Measurements from ENCODE around the gene BRD8. TPM values are rescaled to one million over a fixed set of nuclear protein-coding genes. Genes with fewer than 3 reads are reported as not detected.

Gene BRD8
- total and polyA plus RNA-seq, 2 donors (not counting 1 experiment from before 2014, with no cell fraction given): 22.9 to 98.9 TPM

GRCh38 chr5:138093036-138093435, 85.4 kb downstream of the BRD8 start:
- H3K27ac Mint-ChIP-seq: no peak overlapping the region
- no CpG with 5 or more reads among the region's 1 CpG for WGBS (ENCODE audit: insufficient coverage)

GRCh38 chr5:138092301-138092700, 86.1 kb downstream of the BRD8 start:
- Histone ChIP-seq H3K36me3 (replicated peaks in 1 of 2; ENCODE audit: control extremely low read depth in 1 of 2, control insufficient read depth in 1 of 2, extremely low read depth in 1 of 2, insufficient read depth in 2 of 2, low read length in 1 of 2) (no peaks in the 10 kb centered on the region), H2AFZ (ENCODE audit: insufficient read depth, low read depth, low read length, poor library complexity, severe bottlenecking) (no peak overlapping the region), H3K9me3 (ENCODE audit: control extremely low read depth in 1 of 3, control insufficient read depth in 2 of 3, insufficient read depth in 1 of 3, low read length in 2 of 3) (no peaks in the 10 kb centered on the region), H3K4me2 (replicated peaks; ENCODE audit: low read depth, low read length, poor library complexity, severe bottlenecking) (no peak overlapping the region), H3K27ac (ENCODE audit: low read length in 2 of 2) (no peak overlapping the region), H3K4me1 (ENCODE audit: control insufficient read depth in 2 of 2, insufficient read depth in 2 of 2, low read length in 2 of 2) (no peaks in the 10 kb centered on the region), H3K4me3 (ENCODE audit: control extremely low read depth in 1 of 5, extremely low read depth in 1 of 5, insufficient read depth in 1 of 5, low read depth in 2 of 5, low read length in 4 of 5) (no peak overlapping the region), H3K79me2 (ENCODE audit: control insufficient read depth, insufficient read depth, low read length) (no peaks in the 10 kb centered on the region), H3K27me3 (replicated peaks in 1 of 4; ENCODE audit: control extremely low read depth in 1 of 4, control insufficient read depth in 3 of 4, insufficient read depth in 4 of 4, low read length in 3 of 4) (no peaks in the 10 kb centered on the region), H3K9ac (ENCODE audit: low read length) (no peak overlapping the region), H4K20me1 (ENCODE audit: control insufficient read depth, insufficient read depth, low read length, poor library complexity, severe bottlenecking) (no peaks in the 10 kb centered on the region)
- WGBS (ENCODE audit: insufficient coverage): no CpG with 5 or more reads among the region's 1 CpG
- no peaks in the 10 kb centered on the region for H3K9me3 Mint-ChIP-seq (ENCODE audit: insufficient read depth)
- no peak overlapping the region for H3K4me3 Mint-ChIP-seq
- H3K27me3 Mint-ChIP-seq: peaks cover 8% of the 10 kb centered on the region
- no peak for ATAC-seq (ENCODE audit: low read depth)
- no peak for DNase-seq
- TF ChIP-seq CTCF (IDR thresholded peaks at IDR 0.05): no peak
- TF ChIP-seq EZH2 (IDR thresholded peaks at IDR 0.05; ENCODE audit: borderline replicate concordance, insufficient read depth, low read depth, low read length, poor library complexity, severe bottlenecking): no peak
- POLR2A ChIA-PET: no interaction called here
- intact Hi-C loops (cut with micrococcal nuclease): no loop called here
- H3K4me1 Mint-ChIP-seq: no peaks in the 10 kb centered on the region
- CTCF ChIA-PET: interaction anchor here (0.5 to 0.9 kb wide), 3 partner anchors 8 to 41 kb away, joined by 3 read pairs; no protein-coding TSS in a partner anchor
- H3K27ac Mint-ChIP-seq: no peak overlapping the region

More at GRCh38 chr5:138093036-138093435, 85.4 kb downstream of the BRD8 start:
- no peaks in the 10 kb centered on the region for H3K4me1 ChIP-seq (ENCODE audit: control insufficient read depth in 2 of 2, insufficient read depth in 2 of 2, low read length in 2 of 2)
- Mint-ChIP-seq H3K4me3 (no peak overlapping the region), H3K4me1 (no peaks in the 10 kb centered on the region), H3K9me3 (ENCODE audit: insufficient read depth) (no peaks in the 10 kb centered on the region), H3K27me3 (peaks cover 9% of the 10 kb centered on the region)
- no peak overlapping the region for H2AFZ ChIP-seq (ENCODE audit: insufficient read depth, low read depth, low read length, poor library complexity, severe bottlenecking)
- H3K4me3 ChIP-seq (ENCODE audit: control extremely low read depth in 1 of 5, extremely low read depth in 1 of 5, insufficient read depth in 1 of 5, low read depth in 2 of 5, low read length in 4 of 5): no peak overlapping the region
- no peaks in the 10 kb centered on the region for H4K20me1 ChIP-seq (ENCODE audit: control insufficient read depth, insufficient read depth, low read length, poor library complexity, severe bottlenecking)
- no peaks in the 10 kb centered on the region for H3K27me3 ChIP-seq (replicated peaks in 1 of 4; ENCODE audit: control extremely low read depth in 1 of 4, control insufficient read depth in 3 of 4, insufficient read depth in 4 of 4, low read length in 3 of 4)
- ATAC-seq (ENCODE audit: low read depth) (no peak), DNase-seq (no peak)
- H3K9ac ChIP-seq (ENCODE audit: low read length): no peak overlapping the region
- ChIA-PET CTCF (interaction anchor here (0.6 kb wide), 1 partner anchor 7 kb away, joined by 3 read pairs; no protein-coding TSS in a partner anchor), POLR2A (no interaction called here)
- H3K27ac ChIP-seq (ENCODE audit: low read length in 2 of 2): no peak overlapping the region
- H3K79me2 ChIP-seq (ENCODE audit: control insufficient read depth, insufficient read depth, low read length): no peaks in the 10 kb centered on the region
- H3K4me2 ChIP-seq (replicated peaks; ENCODE audit: low read depth, low read length, poor library complexity, severe bottlenecking): no peak overlapping the region
- H3K9me3 ChIP-seq (ENCODE audit: control extremely low read depth in 1 of 3, control insufficient read depth in 2 of 3, insufficient read depth in 1 of 3, low read length in 2 of 3): no peaks in the 10 kb centered on the region
- H3K36me3 ChIP-seq (replicated peaks in 1 of 2; ENCODE audit: control extremely low read depth in 1 of 2, control insufficient read depth in 1 of 2, extremely low read depth in 1 of 2, insufficient read depth in 2 of 2, low read length in 1 of 2): no peaks in the 10 kb centered on the region
- intact Hi-C loops (cut with micrococcal nuclease): no loop called here
- TF ChIP-seq EZH2 (IDR thresholded peaks at IDR 0.05; ENCODE audit: borderline replicate concordance, insufficient read depth, low read depth, low read length, poor library complexity, severe bottlenecking) (no peak), CTCF (IDR thresholded peaks at IDR 0.05) (no peak)

Measured in B cell (primary cell).